Fibroblast of lung (primary cell): ENCODE results near the gene LNPEP.

Source experiments
- EZH2 ChIP-seq: IDR thresholded peaks from 2 replicates; pipeline ENCODE4 v1.5.1; 2012; ENCODE audit warnings: low read length, control low read depth, mild to moderate bottlenecking; ENCODE audit errors: missing control alignments
- TF ChIP-seq, protein P1 (sequence below), 2 donors: IDR thresholded peaks in 1 of 2; conservative IDR thresholded peaks in 1 of 2; 1 replicate in 1 of 2; 2 replicates in 1 of 2; pipeline ENCODE4 v1.5.1; 2011 to 2012; ENCODE audit warnings: low read length in 2 of 2, control low read depth in 1 of 2, inconsistent platforms in 1 of 2, low read depth in 1 of 2, mild to moderate bottlenecking in 1 of 2

DNA sequence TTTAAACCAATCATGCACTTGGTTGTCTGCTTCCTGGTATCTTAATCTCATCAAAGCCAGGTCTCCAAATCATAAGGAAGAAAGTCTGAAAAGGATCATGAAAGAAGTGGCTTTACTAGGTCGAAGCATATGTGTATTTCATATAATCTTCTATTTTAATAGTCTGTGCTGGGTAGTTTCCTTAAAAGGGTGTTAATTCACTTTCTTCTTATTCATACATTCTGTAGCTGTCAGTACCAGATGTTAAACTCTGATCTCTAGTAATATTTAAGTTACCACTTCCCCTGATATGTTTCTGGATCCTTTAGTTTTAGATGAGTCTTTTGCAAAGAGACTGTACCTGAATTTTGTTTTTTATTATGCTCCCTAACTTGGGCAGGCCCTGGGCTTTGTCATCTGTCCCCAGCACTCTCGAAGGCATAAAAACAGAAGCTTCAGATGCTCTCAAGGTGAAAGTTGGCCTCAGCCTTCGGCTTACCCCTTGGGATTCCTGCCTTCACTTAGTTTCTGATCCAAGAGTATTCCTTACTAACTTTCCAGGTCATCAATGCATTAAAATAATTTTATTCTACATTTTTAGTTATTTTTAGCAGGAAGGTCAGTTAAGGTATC, 15.0 kb upstream of the LNPEP start:
- TF ChIP-seq, protein P1, sequence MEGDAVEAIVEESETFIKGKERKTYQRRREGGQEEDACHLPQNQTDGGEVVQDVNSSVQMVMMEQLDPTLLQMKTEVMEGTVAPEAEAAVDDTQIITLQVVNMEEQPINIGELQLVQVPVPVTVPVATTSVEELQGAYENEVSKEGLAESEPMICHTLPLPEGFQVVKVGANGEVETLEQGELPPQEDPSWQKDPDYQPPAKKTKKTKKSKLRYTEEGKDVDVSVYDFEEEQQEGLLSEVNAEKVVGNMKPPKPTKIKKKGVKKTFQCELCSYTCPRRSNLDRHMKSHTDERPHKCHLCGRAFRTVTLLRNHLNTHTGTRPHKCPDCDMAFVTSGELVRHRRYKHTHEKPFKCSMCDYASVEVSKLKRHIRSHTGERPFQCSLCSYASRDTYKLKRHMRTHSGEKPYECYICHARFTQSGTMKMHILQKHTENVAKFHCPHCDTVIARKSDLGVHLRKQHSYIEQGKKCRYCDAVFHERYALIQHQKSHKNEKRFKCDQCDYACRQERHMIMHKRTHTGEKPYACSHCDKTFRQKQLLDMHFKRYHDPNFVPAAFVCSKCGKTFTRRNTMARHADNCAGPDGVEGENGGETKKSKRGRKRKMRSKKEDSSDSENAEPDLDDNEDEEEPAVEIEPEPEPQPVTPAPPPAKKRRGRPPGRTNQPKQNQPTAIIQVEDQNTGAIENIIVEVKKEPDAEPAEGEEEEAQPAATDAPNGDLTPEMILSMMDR (conservative IDR thresholded peaks at IDR 0.05 in 1 of 2, IDR thresholded peaks at IDR 0.05 in 1 of 2; ENCODE audit: low read depth in 1 of 2, low read length in 2 of 2): no peak
- TF ChIP-seq EZH2: no peak
